Spleen (tissue), 11 donors: Measurements from ENCODE around the gene ARHGAP25. TPM values are rescaled to one million over a fixed set of nuclear protein-coding genes. Genes with fewer than 3 reads are reported as not detected.

ENCODE experiments used
- DNase-seq: peaks from one replicate; pipeline ENCODE4 v3.0.0-alpha.2; 2020
- H3K27ac ChIP-seq, 8 donors: fragments of 200-600 bp; sonication (generic) in 7 of 8; 1 replicate in 4 of 8; 2 replicates in 4 of 8; pipeline versions ENCODE4 v1.5.0 to v1.8.0; 2016 to 2021; ENCODE audit warnings: inconsistent platforms in 4 of 8, mild to moderate bottlenecking in 4 of 8, moderate library complexity in 1 of 8
- H3K27me3 ChIP-seq, 7 donors: fragments of 200-600 bp; sonication (generic) in 6 of 7; replicated peaks in 1 of 7; 1 replicate in 4 of 7; 2 replicates in 3 of 7; pipeline versions ENCODE4 v1.5.0 to v1.8.0; 2016 to 2021; ENCODE audit warnings: inconsistent platforms in 3 of 7, mild to moderate bottlenecking in 1 of 7
- H3K36me3 ChIP-seq, 6 donors: fragments of 200-600 bp; sonication (generic) in 5 of 6; 1 replicate in 4 of 6; 2 replicates in 2 of 6; pipeline versions ENCODE4 v1.5.0 to v1.8.0; 2016 to 2021; ENCODE audit warnings: inconsistent platforms in 2 of 6
- H3K4me1 ChIP-seq, 6 donors: fragments of 200-600 bp; sonication (generic) in 5 of 6; 1 replicate in 3 of 6; 2 replicates in 3 of 6; pipeline versions ENCODE4 v1.5.0 to v1.8.0; 2016 to 2021; ENCODE audit warnings: inconsistent platforms in 3 of 6
- H3K4me3 ChIP-seq, 8 donors: fragments of 200-600 bp; sonication (generic) in 7 of 8; 1 replicate in 4 of 8; 2 replicates in 4 of 8; pipeline versions ENCODE4 v1.5.0 to v1.8.0; 2016 to 2021; ENCODE audit warnings: inconsistent platforms in 4 of 8, mild to moderate bottlenecking in 4 of 8, moderate library complexity in 2 of 8
- H3K9me3 ChIP-seq, 8 donors: fragments of 200-600 bp; sonication (generic) in 7 of 8; 1 replicate in 4 of 8; 2 replicates in 4 of 8; pipeline versions ENCODE4 v1.5.0 to v1.8.0; 2016 to 2021; ENCODE audit warnings: inconsistent platforms in 4 of 8
- POLR2A ChIP-seq, 3 donors: fragments of 450-650 bp; IDR thresholded peaks; one replicate each; pipeline ENCODE4 v1.5.1; 2017; ENCODE audit warnings: antibody characterized with exemption in 3 of 3, mild to moderate bottlenecking in 1 of 3
- POLR2AphosphoS5 ChIP-seq, 3 donors: sonication (generic); formaldehyde crosslinking; IDR thresholded peaks; one replicate each; pipeline ENCODE4 v1.5.1; 2017; ENCODE audit warnings: antibody characterized with exemption in 3 of 3
- WGBS, 5 donors: extraction: QIAGEN DNeasy Blood & Tissue Kit in 3 of 5; methylation state at CpG; one replicate each; pipeline versions ENCODE4 v1.1.5 to v1.1.7; 2013 to 2018; 5-methylcytosine and 5-hydroxymethylcytosine counted together
- intact Hi-C: fragments of 100-400 bp; cut with DNase I; formaldehyde crosslinking; loops from one replicate; pipeline ENCODE4 v1.15.0; 2023; ENCODE audit warnings: low total_unique reads
- polyA plus RNA-seq, 3 donors: library from polyadenylated mRNA; stranded (reverse); fragments of 200-250 nt; gene quantifications; one replicate each; pipeline ENCODE4 v1.2.1, GENCODE V29; 2013
- total RNA-seq, 7 donors: library from RNA; depleted of rRNA in 3 of 7; stranded (reverse); fragments of >200 nt in 3 of 7; fragmentation: NEBNext Ultra II Directional in 4 of 7; extraction: Animal tissue kit (Norgen Biotek cat#: 25700) in 4 of 7; gene quantifications; one replicate each; pipeline versions ENCODE4 v1.1.0 to v1.2.1, GENCODE V29; 2016 to 2021
- TF ChIP-seq, protein P1 (sequence below), 11 experiments: fragments of 200-600 bp in 7 of 11; fragments of 450-650 bp in 4 of 11; sonication (generic) in 4 of 11; IDR thresholded peaks in 8 of 11; conservative IDR thresholded peaks in 3 of 11; 1 replicate in 7 of 11; 2 replicates in 4 of 11; pipeline versions ENCODE4 v1.4.0 to v1.8.0; 2016 to 2021; ENCODE audit warnings: antibody characterized with exemption in 11 of 11, inconsistent platforms in 4 of 11, mild to moderate bottlenecking in 1 of 11
- donor health status: healthy with polysubstance abuse.
- donor health status: DM: no; HTN: no; CAD: no; lungs with moderate emphysema.
- donor health status: DM: no; HTN: no; CAD: no.
- donor health status: Bipolar disorder and iron deficiency.
- donor health status: healthy.
- donor health status: DM: no; HTN: no; CAD: no.
- donor health status: DM: yes; HTN: yes; CAD: no.

The ARHGAP25 gene
- total and polyA plus RNA-seq, 10 donors, result 72.0 to 173 (median 130) TPM

DNA sequence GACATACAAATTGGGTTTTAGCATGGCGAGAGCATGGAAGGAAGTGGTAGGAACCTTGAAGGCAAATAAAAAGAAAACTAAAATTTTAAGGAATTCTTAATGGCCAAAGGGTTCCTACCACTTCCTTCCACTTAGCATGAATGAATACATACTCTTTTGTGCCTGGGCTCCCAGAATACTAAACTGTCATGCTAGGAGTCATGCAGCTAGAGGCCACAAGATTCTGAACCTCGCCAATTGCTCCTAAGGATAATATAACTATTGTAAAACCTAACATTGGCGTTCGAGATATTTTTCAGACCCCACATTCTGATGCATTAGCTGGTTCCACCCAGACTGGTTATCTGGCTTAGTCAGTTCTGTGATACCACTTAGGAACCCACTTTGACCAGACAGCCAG lies 38.6 kb upstream of the ARHGAP25 start:
- no peak for DNase-seq
- Histone ChIP-seq H3K4me3 (no peak overlapping the region), H3K4me1 (peaks cover 0 to 27% (median 11%) of the 10 kb centered on the region in 6 donors), H3K27ac (no peak overlapping the region), H3K27me3 (no peaks in the 10 kb centered on the region), H3K9me3 (peaks cover 0 to 9% (median 0%) of the 10 kb centered on the region in 8 donors), H3K36me3 (no peaks in the 10 kb centered on the region)
- TF ChIP-seq, protein P1, sequence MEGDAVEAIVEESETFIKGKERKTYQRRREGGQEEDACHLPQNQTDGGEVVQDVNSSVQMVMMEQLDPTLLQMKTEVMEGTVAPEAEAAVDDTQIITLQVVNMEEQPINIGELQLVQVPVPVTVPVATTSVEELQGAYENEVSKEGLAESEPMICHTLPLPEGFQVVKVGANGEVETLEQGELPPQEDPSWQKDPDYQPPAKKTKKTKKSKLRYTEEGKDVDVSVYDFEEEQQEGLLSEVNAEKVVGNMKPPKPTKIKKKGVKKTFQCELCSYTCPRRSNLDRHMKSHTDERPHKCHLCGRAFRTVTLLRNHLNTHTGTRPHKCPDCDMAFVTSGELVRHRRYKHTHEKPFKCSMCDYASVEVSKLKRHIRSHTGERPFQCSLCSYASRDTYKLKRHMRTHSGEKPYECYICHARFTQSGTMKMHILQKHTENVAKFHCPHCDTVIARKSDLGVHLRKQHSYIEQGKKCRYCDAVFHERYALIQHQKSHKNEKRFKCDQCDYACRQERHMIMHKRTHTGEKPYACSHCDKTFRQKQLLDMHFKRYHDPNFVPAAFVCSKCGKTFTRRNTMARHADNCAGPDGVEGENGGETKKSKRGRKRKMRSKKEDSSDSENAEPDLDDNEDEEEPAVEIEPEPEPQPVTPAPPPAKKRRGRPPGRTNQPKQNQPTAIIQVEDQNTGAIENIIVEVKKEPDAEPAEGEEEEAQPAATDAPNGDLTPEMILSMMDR (IDR thresholded peaks at IDR 0.05 in 8 of 11, conservative IDR thresholded peaks at IDR 0.05 in 3 of 11), result no peak
- TF ChIP-seq POLR2AphosphoS5 (IDR thresholded peaks at IDR 0.05), result no peak
- TF ChIP-seq POLR2A (IDR thresholded peaks at IDR 0.05), result no peak
- intact Hi-C loops, result no loop called here
- WGBS, 5 donors, result 83 to 90% (median 84%) methylated on average over 4 of the region's 4 CpGs

DNA sequence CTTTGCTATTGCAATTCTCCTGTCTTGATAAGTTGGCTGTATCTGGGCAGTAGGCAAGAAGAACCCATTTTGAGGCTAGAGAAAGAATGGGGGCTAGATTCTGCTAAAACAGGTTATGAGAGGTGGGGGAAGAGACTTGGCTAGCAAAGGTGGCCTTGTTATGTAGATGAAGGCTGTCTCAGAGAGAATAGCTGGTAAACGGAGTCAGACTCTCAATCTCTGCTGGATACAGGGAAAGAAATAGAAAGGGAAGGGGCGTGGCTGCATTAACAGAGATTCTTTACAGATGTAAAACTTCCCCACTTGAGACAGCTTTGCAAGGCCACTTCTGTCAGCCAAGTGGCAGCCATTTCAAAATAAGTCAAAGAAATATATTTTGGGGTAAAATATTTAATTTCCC lies 38.1 kb upstream of the ARHGAP25 start:
- H3K27me3 ChIP-seq, result no peaks in the 10 kb centered on the region
- intact Hi-C loops, result no loop called here
- 84 to 91% (median 86%) methylated on average over 2 of the region's 2 CpGs for WGBS, 5 donors
- H3K27ac ChIP-seq, result no peak overlapping the region
- no peak overlapping the region for H3K4me3 ChIP-seq
- peaks cover 0 to 22% (median 7%) of the 10 kb centered on the region in 6 donors for H3K4me1 ChIP-seq
- TF ChIP-seq, protein P1 (IDR thresholded peaks at IDR 0.05 in 8 of 11, conservative IDR thresholded peaks at IDR 0.05 in 3 of 11), result no peak
- no peak for TF ChIP-seq POLR2A (IDR thresholded peaks at IDR 0.05)
- no peak for TF ChIP-seq POLR2AphosphoS5 (IDR thresholded peaks at IDR 0.05)
- H3K9me3 ChIP-seq, result peaks cover 0 to 9% (median 0%) of the 10 kb centered on the region in 8 donors
- no peak for DNase-seq
- H3K36me3 ChIP-seq, result no peaks in the 10 kb centered on the region

DNA sequence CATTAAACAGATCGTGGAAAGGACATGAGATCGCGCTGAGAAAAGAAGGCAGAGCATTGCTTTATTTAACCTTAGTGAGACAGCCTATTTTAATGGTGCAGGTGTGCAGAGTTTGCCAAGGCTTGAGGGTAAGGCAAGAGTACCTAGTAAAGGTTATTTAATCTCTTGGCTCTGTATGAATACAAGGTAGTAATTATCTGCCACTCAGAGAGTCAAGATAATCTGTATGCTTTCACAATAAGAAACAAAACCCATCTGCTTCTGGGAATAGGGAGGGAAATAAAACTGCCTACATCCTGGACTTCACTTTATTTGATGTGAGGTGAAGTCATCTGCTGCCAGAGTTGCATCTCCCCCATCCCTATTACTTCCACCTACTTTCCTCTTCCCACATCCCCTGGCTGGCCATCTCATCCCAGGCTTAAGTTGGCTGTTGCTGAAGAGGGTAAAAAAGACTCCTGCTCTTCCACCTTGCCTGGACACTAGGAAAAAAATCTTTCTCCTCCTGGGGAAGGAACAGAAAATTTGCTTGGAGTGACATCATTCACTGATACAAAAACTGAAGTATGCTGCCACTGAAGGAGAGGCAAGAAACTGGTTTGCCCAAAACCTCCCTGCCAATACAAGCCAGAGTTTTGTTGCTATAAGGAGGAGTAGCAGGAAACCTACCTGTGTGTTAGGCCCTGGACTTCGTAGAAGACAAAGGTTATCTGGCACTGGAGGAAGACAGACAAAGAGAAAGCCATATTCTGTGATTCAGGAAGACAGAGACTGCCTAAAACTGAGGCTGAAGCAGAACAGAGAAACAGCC lies 35.8 kb upstream of the ARHGAP25 start:
- H3K27me3 ChIP-seq, result no peaks in the 10 kb centered on the region
- no peak overlapping the region for H3K4me3 ChIP-seq
- no peak overlapping the region for H3K27ac ChIP-seq
- TF ChIP-seq, protein P1 (IDR thresholded peaks at IDR 0.05 in 8 of 11, conservative IDR thresholded peaks at IDR 0.05 in 3 of 11), result no peak
- TF ChIP-seq POLR2A (IDR thresholded peaks at IDR 0.05) (no peak), POLR2AphosphoS5 (IDR thresholded peaks at IDR 0.05) (no peak)
- H3K4me1 ChIP-seq, result no peaks in the 10 kb centered on the region
- intact Hi-C loops, result no loop called here
- H3K36me3 ChIP-seq, result no peaks in the 10 kb centered on the region
- 72 to 95% (median 84%) methylated on average over 4 of the region's 4 CpGs for WGBS, 5 donors
- peaks cover 0 to 9% (median 0%) of the 10 kb centered on the region in 8 donors for H3K9me3 ChIP-seq
- DNase-seq, result no peak

DNA sequence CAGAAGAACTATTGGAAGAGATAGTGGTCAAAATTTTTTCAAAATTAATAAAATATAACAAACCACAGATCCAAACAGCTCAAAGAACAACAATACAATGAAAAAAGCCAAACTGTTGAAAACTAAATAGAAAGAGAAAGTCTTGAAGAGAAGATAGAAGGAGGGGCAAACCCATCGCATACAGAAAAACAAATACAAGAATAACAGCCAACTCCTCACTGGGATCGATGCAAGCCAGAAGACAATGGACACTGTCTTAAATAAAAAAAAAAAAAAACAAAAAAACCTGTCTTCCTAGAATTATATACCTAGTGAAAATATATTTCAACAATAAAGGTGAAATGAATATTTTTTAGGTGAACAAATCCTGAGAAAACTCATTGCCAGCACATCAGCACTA lies 34.1 kb upstream of the ARHGAP25 start:
- no peak for TF ChIP-seq POLR2AphosphoS5 (IDR thresholded peaks at IDR 0.05)
- no peak for TF ChIP-seq POLR2A (IDR thresholded peaks at IDR 0.05)
- TF ChIP-seq, protein P1 (IDR thresholded peaks at IDR 0.05 in 8 of 11, conservative IDR thresholded peaks at IDR 0.05 in 3 of 11), result no peak
- Histone ChIP-seq H3K4me1 (no peaks in the 10 kb centered on the region), H3K27me3 (no peaks in the 10 kb centered on the region), H3K36me3 (no peaks in the 10 kb centered on the region), H3K4me3 (no peak overlapping the region), H3K9me3 (peaks cover 0 to 9% (median 0%) of the 10 kb centered on the region in 8 donors), H3K27ac (no peak overlapping the region)
- intact Hi-C loops, result no loop called here
- DNase-seq, result no peak
- 91 to 98% (median 93%) methylated on average over 2 of the region's 2 CpGs for WGBS, 5 donors
